PC-3 (cell line): ENCODE measurements around the gene PHYKPL.

Experiments used
- EZH2phosphoT487 ChIP-seq: fragments of 300-600 bp; sonication (generic); IDR thresholded peaks from 2 replicates; pipeline ENCODE4 v1.6.1; 2018; ENCODE audit warnings: mild to moderate bottlenecking, antibody characterized with exemption, low read length, borderline replicate concordance
- TF ChIP-seq, protein P1 (sequence below): fragments of 300-600 bp; sonication (generic); conservative IDR thresholded peaks from 2 replicates; pipeline ENCODE4 v1.5.1; 2017; ENCODE audit warnings: antibody characterized with exemption, low read depth, mild to moderate bottlenecking, low read length

DNA sequence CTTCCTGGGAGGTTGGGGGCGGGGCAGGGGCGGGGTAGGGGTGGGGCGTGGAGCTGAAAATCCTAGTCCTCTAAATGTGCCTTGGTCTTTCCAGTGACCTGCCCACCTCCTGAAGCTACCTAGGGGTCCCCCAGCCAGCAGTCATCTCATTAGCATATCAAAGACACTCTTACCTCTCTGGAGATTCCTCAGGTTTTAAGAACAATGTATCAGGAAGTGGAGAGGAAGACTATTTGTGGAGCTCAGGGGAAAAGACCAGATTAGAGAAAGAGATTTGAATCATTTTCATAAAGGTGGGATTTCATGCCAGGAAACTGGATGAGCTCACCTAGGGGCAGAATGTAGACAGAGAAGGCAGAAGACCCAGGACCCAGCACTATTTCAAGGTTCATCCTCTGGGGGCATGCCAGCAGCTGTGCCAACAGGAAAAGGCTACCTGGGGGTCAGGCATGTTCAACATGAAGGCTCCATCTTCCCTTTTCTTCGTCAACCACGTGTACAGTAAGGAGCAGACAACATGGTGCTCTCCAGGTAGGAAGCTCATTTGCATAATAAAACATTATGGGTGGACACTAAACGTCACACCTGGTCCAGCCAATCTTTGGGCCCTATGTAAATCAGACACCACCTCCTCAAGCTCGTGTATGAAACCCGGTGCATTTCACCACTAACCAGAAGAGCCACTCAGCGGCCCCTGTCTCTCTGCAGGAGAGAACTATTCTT lies 52.3 kb downstream of the PHYKPL start:
- TF ChIP-seq, protein P1, sequence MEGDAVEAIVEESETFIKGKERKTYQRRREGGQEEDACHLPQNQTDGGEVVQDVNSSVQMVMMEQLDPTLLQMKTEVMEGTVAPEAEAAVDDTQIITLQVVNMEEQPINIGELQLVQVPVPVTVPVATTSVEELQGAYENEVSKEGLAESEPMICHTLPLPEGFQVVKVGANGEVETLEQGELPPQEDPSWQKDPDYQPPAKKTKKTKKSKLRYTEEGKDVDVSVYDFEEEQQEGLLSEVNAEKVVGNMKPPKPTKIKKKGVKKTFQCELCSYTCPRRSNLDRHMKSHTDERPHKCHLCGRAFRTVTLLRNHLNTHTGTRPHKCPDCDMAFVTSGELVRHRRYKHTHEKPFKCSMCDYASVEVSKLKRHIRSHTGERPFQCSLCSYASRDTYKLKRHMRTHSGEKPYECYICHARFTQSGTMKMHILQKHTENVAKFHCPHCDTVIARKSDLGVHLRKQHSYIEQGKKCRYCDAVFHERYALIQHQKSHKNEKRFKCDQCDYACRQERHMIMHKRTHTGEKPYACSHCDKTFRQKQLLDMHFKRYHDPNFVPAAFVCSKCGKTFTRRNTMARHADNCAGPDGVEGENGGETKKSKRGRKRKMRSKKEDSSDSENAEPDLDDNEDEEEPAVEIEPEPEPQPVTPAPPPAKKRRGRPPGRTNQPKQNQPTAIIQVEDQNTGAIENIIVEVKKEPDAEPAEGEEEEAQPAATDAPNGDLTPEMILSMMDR: no peak
- TF ChIP-seq EZH2phosphoT487: no peak
